HG03045 (cell line): ENCODE data around the gene BLOC1S4.
"Not testable (repeated sequence)": the region's sequence is repeated elsewhere in the genome, so short reads cannot be mapped to it uniquely, and the experiment has no call there.

Experiments
- ATAC-seq: cut with Tn5 transposase; IDR thresholded peaks from one replicate; pipeline ENCODE4 v1.9.1; 2021; ENCODE audit warnings: mild to moderate bottlenecking, moderate library complexity; ENCODE audit not compliant: unreplicated experiment

Gene BLOC1S4

GRCh38 chr4:6716958-6717655 lies 1.1 kb downstream of the BLOC1S4 start:
- no peak for ATAC-seq

GRCh38 chr4:6718932-6719610 lies 3.1 kb downstream of the BLOC1S4 start:
- no peak for ATAC-seq

GRCh38 chr4:6719611-6720179 lies 3.7 kb downstream of the BLOC1S4 start:
- no peak for ATAC-seq

GRCh38 chr4:6720202-6720699 lies 4.3 kb downstream of the BLOC1S4 start:
- no peak for ATAC-seq

GRCh38 chr4:6721121-6721520 lies 5.1 kb downstream of the BLOC1S4 start:
- no peak for ATAC-seq

- no peak for ATAC-seq
Observed at GRCh38 chr4:6722891-6723290, 6.9 kb downstream of the BLOC1S4 start.

- no peak for ATAC-seq
Observed at GRCh38 chr4:6723851-6724250, 7.9 kb downstream of the BLOC1S4 start.

- ATAC-seq, result no peak
Observed at GRCh38 chr4:6724421-6725111, 8.6 kb downstream of the BLOC1S4 start.

GRCh38 chr4:6725427-6725961 lies 9.5 kb downstream of the BLOC1S4 start:
- not testable (repeated sequence) for ATAC-seq

GRCh38 chr4:6727081-6727942 lies 11.3 kb downstream of the BLOC1S4 start:
- no peak for ATAC-seq

- ATAC-seq, result no peak
Observed at GRCh38 chr4:6727943-6728250, 11.9 kb downstream of the BLOC1S4 start.

GRCh38 chr4:6728320-6729029 lies 12.5 kb downstream of the BLOC1S4 start:
- ATAC-seq, result no peak

- ATAC-seq, result no peak
Observed at GRCh38 chr4:6730603-6731317, 14.8 kb downstream of the BLOC1S4 start.

- ATAC-seq, result no peak
Observed at GRCh38 chr4:6731318-6731675, 15.3 kb downstream of the BLOC1S4 start.

- no peak for ATAC-seq
Observed at GRCh38 chr4:6731780-6732179, 15.8 kb downstream of the BLOC1S4 start.

- no peak for ATAC-seq
Observed at GRCh38 chr4:6732441-6733357, 16.7 kb downstream of the BLOC1S4 start.

GRCh38 chr4:6733358-6734164 lies 17.6 kb downstream of the BLOC1S4 start:
- no peak for ATAC-seq
